ENCODE measurements around the gene CCDC63.

CCDC63 gene

DNA sequence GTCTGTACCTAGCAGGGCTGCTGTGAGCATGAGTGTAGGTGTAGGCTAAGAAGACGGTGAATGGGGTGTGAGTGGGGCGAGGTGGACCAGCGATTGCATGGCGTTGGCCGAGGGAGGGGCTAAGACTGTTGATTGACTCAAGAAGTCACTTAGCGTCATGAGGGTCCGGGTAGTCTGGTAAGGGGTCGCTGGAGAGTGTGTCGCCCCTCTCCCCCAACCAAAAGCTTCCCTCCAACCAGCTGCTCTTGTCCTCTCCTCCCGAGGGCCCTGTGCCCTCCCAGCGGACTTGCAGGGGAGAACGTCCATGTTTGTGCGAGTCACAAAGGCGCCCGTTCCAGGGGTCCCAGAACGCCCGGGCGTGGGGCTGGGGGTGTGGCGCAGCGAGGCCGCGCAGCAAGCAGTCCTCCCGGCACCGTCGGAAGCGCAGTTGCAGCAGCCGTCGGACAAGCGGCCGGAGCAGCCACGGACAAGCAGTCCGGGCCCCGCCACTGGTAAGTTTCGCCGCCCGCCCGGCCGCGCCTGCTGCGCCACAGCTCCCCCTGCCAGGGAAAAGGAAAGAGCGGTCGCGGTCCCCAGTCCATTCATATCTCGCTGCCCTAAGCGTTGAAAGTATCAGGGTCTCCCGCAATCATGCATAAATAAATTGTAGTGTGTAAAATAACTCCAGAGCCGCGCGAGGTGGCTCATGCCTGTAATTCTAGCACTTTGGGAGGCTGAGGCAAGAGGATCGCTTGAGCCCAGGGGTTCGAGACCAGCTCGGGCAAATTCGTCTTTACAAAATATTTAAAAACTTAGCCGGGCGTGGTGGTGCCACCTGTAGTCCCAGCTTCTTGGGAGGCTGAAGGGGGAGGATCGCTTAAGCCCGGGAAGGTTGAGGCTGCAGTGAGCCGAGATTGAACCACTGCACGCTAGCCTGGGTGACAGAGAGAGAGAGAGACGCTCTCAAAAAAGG is at the start of gene CCDC63:
Gene CCDC63 (plus strand): TSS at position 373 of the 952 bp plus-strand sequence. CDS start 5,968 bp downstream, outside the sequence.
- no peak for DNase-seq

DNA sequence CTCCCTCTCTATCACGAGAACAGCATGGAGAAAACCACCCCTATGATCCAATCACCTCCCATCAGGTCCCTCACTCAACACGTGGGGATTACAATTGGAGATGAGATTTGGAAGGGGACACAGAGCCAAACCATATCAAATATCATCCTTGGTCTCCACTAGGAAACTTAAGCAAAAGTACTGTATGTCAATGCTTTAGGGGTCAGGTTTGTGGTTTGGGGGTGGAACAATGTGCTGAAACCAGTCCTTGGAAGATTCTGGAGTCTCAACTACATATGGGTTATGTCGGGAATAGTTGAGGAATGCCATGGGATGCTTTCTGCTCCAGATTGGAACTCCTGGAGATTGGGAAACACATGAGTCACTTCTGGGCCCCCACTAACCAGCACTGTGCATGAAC is 48.3 kb upstream of the CCDC63 start:
- no peak for DNase-seq

DNA sequence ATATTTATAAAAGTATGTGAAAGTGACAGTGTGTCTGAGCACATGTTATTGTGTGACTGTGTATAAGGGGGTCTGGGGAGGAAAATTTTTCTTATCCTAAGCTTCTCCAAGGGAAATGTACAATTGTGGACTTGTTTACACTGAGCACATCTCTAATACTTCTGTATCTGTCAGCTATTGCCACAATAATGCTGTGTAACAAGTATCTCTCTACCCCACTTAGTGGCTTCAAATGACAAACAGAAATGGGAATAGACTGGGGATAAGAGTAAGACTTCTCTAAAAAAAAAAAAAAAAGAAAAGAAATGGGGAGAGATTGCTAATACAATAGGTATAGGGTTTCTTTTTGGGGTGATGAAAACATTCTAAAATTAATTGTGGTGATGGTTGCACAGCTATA is 44.3 kb upstream of the CCDC63 start:
- no peak for DNase-seq

DNA sequence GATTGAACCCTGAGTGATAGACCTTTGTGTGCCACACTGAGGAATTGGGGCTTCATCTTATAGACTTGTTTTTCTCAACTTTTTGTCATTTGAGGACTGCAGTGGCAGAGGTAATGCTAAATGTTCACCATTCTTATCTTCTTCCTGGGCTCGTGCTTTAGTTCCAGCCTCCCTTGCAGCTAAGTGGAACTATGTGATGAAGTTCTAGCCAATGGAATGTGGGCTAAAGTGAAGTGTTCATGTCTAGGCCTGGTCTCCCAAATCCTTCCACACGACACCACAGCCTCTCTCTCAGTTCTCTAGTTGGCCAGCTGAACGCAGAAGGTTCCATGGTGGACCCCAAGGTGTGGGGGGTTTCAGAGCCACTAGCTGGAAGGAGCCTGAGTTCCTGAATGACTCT is 42.4 kb upstream of the CCDC63 start:
- no peak for DNase-seq

DNA sequence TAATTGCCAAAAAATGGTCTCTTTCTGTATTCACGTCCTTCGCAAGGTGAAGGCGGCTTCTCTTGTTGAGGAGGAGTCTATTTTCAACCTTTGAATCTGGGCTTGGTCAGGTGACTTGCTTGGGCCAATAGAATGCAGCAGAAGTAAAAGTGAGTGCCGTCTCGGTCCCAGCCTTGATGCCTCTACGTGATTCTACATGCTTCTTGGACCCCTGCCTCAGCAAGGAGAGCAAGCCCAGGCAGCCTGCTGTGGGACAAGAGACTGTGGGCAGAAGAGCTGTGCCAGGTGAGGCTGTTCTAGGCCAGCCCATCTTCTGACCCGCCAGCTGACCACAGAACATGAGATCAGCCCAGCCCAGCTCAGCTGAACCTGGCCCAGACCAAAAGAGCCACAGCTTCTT is 39.1 kb upstream of the CCDC63 start:
- DNase-seq, result no peak

- DNase-seq, result no peak
These were observed 37.6 kb upstream of the CCDC63 start for GRCh38 chr12:110809149-110809548.

DNA sequence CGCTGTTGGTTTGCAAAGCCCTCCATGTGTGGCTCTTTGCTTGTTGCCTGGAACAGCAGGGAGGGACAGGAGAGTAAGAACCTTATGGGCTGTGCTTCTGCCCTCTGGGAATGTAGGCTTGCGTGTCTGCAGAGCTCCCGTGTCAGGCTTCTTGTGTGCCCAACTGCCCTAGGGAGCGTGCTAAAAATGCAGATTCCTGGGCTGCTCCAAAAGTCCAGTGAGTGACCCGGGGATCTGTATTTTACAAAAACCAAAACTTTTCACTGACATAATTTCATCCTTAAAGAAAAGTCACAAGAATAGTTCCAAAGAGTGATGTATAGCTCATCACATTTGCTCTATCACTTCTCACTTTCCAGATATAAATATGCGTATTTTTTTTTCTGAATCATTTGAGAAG is 34.8 kb upstream of the CCDC63 start:
- DNase-seq, result no peak

DNA sequence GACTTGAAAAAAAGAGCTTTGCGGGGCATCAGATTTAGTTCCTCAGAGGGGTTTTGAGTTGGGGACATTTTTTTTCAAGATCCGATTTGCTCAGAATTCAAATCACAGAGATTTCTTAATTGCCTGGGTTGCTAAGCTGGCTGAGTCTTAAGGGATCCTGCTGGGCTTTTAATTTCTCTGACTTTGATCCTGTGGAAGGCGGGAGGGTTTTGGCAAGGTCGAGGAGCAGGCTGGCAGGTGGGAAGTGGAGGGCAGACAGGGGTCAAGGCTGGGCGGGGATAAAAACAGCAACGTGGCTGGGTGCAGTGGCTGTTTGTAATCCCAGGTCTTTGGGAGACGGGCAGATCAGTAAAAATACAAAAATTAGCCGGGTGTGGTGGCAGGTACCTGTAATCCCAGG is 33.5 kb upstream of the CCDC63 start:
- no peak for DNase-seq

- no peak for DNase-seq
These were observed 33.0 kb upstream of the CCDC63 start for GRCh38 chr12:110813756-110814155.

DNA sequence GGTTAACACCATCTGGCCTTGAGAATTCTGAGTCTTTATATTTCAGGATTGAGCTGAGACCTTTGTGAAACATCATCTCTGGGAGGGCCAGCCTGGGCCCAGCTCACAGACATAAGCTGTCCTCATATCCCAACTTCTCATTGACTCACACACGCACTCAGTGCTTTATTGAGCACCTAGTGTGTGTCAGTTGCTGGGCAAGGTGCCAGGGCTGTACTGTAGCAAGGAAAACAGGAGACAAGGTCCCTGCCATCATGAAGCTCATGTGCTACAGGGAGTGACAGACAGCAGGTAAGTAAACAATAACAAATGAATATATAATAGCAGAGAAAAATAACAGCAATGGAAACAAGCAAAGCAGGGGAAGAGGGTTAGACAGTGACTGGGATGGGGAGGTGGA is 30.5 kb upstream of the CCDC63 start:
- DNase-seq, result no peak

DNA sequence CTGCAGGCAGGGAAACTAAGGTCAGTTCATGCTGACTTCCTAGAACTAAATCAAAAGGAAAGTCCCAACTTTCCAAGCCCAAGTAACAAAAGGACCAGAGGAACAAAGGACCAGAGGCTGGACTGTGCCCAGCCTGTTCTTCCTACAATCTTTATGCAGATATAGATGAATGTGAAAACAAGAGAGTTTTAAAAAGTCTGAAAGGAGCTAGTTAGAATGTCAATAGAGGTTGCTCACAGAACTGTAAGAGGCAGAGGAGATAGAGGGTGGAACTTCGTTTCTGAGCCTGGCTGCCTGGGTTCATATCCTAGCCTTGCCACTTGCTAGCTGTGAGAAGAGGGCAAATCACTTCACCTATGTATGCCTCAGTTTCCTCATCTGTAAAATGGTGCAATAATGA is 30.0 kb upstream of the CCDC63 start:
- DNase-seq, result no peak

DNA sequence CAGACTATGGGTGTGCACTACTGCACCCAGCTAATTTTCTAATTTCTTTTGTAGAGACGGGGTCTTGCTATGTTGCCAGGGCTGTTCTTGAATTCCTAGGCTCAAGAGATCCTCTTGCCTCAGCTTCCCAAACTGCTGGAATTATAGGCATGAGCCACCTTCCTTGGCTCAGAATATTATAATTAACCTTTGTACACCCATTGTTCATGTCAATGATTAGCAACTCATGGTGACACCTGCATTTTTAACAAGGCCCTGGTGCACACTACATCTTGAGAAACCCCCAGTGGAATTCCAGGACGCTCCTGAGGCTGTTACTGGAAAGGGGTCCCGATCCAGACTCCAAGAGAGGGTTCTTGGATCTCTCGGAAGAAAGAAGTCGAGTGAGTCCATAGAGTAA is 28.3 kb upstream of the CCDC63 start:
- DNase-seq, result no peak

DNA sequence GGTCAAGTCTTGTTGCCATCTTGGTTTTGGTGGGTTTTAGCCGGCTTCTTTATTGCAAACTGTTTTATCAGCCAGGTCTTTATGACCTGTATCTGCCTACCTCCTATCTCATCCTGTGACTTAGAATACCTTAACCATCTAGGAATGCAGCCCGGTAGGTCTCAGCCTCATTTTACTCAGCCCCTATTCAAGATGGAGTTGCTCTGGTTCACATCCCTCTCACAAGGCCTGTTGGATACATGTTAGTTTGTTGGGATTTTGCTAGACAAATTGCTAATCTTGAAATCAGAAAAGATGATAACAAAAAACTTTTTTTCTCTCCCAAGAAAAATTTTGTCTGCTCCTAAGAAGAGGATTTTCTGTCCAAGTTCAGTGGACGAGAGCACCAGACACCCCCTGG is 27.6 kb upstream of the CCDC63 start:
- no peak for DNase-seq

- no peak for DNase-seq
These were observed 27.1 kb upstream of the CCDC63 start for GRCh38 chr12:110819646-110820045.

DNA sequence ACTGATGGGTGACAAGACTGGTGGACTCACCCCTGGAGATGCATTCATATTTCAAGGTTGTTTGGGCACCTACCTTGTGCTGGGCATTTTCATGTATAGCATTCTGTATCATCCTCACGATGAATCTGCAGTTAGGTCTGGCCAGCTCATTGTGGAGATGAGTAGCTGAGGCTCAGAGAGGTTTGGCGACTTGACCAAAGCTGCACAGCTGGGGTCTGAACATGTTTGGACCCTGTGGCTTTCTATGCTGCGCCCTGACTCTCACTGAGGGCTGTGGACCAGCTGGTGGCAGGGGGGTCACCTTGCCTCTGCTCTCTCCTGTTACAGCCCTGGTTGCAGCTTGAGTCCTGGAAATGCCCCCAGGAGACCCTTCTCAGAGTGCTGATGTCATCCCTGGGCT is 24.9 kb upstream of the CCDC63 start:
- DNase-seq, result no peak

- DNase-seq, result no peak
These were observed 23.9 kb upstream of the CCDC63 start for GRCh38 chr12:110822821-110823415.

GRCh38 chr12:110824342-110824741 is 22.4 kb upstream of the CCDC63 start:
- no peak for DNase-seq

DNA sequence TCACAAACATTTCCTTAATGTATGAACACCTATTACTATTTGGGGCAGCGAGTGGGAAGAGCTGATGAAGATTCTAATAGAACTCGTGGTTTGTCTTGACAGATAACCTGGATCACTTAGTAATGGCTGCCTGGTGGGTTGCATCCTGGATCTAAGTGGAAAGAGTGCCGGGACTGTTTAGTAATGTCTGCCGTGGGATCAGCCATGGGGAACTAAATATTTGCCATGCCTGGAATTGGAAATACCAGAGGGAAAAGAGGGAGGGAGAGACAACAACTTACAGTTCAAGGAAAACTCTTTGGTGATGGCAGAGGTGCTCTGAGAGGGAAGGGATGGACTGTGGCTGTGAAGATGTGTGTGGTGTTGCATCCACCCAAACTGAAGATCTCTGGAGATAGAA is 21.3 kb upstream of the CCDC63 start:
- DNase-seq, result no peak

GRCh38 chr12:110826592-110827200 is 20.1 kb upstream of the CCDC63 start:
- DNase-seq, result peak; percentile 76

DNA sequence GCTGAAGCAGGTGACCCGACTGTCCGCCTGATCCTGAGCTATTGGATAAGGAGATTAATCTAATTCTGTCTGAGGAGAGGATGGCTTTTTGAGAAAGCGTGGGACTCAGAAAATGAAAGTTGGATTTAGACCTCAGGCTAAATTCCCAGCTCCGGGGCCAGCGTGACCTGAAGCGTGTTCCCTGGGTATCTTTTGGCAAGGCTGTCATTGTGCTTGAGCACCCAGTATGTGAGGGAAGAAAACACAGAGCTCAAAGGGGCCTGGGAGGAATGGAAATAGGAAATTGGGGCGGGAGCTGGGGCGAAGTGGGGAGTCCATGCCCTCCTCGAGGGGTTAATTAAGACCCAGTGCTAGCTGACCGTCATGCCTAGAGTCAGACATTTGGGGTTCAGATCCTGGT is 17.5 kb upstream of the CCDC63 start:
- DNase-seq, result no peak

GRCh38 chr12:110836291-110836690 is 10.5 kb upstream of the CCDC63 start:
- no peak for DNase-seq

- DNase-seq, result no peak
These were observed 5.8 kb upstream of the CCDC63 start for GRCh38 chr12:110841007-110841406.

GRCh38 chr12:110844131-110844530 is 2.7 kb upstream of the CCDC63 start:
- DNase-seq, result no peak

Data from NCI-H2107 (cell line).